Tongue (tissue), 2 donors: ENCODE data around the gene PCSK7. TPM values are rescaled to one million over a fixed set of nuclear protein-coding genes. Genes with fewer than 3 reads are reported as not detected.
"Not testable (repeated sequence)": the region's sequence is repeated elsewhere in the genome, so short reads cannot be mapped to it uniquely, and the experiment has no call there.

Experiments used
- DNase-seq: peaks from one replicate; pipeline ENCODE4 v3.0.0-alpha.2; 2015
- total RNA-seq: library from RNA; depleted of rRNA; stranded (reverse); fragments of >200 nt; gene quantifications from one replicate; pipeline ENCODE4 v1.2.3, GENCODE V29; 2014

The PCSK7 gene
- total RNA-seq, 1 donor from 2014 or later, result 42.2 TPM

DNA sequence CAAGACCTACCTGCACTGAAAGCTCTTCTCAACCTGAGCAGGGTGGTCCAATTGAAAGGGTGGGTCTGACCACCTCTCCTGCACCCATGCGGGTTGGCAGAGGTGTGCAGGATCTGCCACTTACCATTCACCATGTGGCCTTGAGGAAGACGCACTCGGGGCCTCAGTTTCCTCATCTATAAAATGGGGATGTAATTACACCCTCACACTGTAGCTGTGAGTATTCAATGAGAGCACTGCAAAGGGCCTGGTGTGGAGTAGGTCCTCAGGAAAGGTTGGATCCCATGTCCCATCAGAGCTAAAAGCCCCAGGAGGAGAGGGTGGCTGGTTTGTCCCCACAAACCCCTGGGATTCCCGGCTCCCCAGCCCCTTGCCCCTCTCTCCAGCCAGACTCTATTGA, 33.3 kb downstream of the PCSK7 start:
- no peak for DNase-seq

GRCh38 chr11:117197516-117198456, 34.1 kb downstream of the PCSK7 start:
- DNase-seq, result peak; percentile 65

DNA sequence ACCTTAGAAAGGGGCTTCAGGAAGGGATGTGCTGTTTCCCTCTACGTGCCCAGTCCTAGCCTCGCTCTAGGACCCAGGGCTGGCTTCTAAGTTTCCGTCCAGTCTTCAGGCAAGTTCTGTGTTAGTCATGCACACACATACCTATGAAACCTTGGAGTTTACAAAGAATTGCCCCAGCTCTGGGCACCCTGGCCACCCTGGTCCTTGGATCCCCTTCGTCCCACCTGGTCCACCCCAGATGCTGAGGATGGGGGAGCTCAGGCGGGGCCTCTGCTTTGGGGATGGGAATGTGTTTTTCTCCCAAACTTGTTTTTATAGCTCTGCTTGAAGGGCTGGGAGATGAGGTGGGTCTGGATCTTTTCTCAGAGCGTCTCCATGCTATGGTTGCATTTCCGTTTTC, 34.9 kb downstream of the PCSK7 start:
- DNase-seq, result no peak

GRCh38 chr11:117195761-117196160, 36.1 kb downstream of the PCSK7 start:
- DNase-seq, result no peak

DNA sequence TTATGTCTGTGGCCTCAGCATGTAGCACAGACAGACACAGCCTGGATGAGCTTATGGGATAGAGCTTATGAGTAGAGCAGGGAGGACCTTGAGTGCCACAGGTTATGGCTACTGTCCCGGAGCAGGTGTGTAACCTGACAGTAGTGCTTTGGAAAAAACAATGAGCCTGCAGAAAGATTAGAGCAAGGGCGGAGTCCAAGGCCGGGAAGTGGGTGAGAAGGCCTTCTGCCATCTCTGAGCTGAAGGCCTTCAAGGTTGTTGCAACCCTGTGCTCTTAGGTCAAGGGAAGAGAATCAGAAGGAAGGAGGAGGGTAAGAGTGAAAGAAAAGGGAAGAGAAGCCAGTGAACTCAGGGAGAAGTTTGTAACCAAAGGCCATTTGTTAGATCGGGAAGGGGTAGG, 36.6 kb downstream of the PCSK7 start:
- DNase-seq, result no peak

DNA sequence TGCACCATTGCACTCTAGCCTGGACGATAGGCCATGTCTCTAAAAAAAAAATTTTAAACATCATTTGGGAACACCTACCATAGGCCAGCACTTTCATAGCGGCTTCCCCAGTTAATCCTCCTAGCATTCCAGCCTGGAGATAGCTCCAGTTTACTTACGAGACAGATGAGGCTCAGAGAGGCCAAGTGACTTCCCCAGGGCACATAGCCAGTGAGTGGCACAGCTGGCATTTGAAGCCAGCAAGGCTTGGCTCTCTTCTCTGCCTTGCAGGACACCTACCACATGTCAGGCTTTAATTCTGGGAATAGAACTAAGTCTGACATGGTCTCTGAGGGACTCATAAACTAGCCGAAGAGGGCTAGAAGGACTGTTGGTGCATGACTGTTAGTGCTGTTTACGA, 37.6 kb downstream of the PCSK7 start:
- DNase-seq, result no peak

DNA sequence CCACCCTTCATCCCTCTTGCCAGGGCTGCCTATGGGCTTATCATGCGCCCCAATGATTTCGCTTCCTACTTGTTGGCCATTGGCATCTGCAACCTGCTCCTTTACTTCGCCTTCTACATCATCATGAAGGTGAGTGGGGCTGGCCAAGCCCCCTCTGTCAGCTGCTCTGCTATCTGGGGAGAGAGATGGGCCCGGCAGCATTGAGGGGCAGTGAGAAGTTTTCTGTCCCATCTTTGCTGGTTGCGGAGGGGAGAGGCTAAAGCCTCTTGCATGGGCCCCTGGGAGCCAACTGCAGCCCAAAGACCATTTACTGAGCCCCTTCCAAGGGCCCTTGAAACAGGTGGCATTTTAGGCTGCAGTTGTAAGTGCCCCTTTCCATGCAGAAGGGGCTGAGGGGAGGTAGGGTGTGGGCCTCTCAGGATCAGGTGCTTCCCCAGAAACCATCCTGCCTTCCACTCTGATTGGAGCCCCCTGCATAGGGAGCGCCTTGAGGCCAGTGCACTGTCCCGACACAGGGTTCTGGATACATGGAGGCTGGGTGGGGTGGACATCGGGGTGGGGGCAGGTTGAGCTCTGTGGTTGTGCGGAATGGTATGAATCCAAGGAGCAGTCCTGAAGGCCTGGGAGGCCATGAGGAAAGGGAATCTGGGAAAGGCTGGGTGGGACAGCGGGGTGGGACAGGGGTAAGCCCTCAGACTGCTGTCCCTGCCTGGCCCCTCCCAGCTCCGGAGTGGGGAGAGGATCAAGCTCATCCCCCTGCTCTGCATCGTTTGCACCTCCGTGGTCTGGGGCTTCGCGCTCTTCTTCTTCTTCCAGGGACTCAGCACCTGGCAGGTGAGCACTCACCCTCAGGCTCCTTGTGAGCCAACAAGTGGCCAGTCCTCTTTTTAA, 38.5 kb downstream of the PCSK7 start:
- DNase-seq, result no peak

DNA sequence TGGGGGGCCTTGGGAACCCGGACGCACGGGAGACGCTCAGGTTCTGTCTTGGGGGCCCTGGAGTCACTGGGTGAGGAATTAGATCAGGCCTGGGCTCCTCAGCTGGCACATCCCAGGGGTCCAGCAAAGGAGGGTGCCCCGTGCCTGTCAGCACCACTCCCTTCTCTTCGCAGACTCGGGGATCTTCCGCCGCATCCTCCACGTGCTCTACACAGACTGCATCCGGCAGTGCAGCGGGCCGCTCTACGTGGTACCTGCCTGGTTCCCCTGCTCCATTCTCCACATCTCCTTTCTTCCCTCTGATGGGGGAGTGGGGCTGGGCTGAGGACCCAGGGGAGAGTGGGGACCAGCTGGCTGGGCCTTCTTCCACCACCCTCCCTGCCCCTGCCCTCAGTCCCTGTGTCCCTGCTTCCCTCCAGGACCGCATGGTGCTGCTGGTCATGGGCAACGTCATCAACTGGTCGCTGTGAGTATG, 39.4 kb downstream of the PCSK7 start:
- DNase-seq, result no peak

DNA sequence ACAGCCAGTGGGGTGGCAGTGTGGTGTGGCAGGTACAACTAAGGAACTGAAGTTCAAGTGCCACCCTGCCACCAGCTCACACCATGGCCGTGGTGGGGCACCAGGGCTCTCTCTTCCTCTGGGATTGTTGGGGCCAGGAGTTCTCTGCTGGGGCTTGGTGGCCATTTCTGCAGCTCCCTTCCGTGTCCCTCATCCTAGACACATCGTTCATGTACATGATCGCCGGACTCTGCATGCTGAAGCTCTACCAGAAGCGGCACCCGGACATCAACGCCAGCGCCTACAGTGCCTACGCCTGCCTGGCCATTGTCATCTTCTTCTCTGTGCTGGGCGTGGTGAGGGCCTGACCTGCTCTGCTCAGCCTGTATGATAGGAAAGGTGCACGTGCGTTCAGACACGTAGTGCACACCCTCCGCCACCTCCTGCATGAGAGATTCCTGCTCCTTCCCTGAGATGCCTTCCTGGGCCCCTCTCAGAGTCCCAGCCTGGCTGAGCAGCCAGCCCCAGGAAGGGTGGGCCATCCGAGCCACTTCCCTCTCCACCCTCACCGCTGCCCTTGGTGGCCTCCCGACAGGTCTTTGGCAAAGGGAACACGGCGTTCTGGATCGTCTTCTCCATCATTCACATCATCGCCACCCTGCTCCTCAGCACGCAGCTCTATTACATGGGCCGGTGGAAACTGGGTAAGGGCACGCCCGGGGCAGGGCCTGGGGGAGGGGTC, 40.0 kb downstream of the PCSK7 start:
- DNase-seq, result no peak

DNA sequence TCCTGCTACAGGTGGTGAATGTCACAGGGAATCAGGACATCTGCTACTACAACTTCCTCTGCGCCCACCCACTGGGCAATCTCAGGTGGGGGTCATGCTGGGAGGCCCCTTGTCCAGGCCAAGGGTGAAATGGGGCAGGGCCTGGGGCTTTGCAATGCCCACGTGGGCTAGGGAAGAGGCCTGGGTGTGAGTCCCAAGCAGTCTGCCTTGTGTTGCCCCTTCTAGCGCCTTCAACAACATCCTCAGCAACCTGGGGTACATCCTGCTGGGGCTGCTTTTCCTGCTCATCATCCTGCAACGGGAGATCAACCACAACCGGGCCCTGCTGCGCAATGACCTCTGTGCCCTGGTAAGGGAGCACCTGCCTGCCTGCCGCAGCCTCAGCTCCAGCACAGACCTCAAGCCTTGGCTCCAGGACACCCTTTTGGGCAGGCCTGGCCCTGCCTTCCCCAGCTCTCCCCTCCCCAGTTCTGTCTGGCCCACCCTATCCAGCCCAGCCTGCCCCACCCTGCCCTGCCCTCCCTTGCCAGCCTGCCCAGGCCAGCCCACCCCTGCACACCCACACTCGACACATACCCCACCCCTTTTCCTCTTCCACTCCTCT, 41.8 kb downstream of the PCSK7 start:
- DNase-seq, result no peak

DNA sequence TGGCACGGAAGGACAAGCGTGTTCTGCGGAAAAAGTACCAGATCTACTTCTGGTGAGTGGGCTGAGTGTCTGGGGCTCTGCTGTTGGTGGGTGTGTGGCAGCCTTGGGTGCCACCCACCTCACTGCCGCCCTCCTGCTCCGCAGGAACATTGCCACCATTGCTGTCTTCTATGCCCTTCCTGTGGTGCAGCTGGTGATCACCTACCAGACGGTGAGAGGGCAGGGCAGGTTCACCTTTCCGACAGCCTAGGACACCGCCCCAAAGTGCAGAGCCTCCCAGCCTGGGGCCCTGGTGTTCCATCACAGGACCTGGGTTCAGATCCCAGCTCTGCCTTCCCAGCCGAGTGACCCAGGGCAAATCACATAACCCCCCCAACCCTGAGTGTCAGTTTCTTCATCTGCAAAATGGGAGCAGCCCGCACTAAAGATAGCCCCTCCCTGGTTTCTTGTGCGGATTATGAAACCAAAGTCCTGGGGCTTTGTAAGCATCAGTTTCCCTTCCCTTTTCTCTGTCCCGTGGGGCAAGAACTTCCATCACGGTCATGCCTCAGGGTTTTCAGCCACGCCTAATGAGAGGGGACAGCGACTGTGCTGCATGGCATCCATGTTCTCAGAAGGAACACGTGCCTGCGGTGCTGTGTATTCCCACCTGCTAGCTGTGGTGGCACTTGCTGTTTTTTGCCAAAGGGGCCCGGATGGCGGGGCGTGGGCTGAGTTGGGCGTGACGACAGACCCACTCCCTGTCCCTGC, 42.5 kb downstream of the PCSK7 start:
- no peak for DNase-seq

DNA sequence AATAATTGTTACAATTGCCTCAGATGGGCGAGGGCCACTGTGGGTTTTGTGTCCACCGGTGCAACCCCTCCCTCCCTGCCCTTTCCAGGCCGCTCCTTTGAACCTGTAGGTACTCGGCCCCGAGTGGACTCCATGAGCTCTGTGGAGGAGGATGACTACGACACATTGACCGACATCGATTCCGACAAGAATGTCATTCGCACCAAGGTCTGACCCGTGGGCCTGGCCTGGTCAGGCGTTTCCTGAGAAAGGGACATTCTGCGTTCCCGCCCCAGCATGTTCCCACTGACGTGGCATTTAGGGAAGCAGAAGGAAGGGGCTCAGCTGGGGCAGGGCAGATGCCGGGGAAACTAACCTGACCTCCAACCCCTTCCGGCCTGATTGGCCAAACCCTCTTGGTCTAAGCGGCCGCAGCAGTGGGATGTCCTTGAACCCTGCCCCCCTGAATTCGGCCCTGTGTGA, 43.2 kb downstream of the PCSK7 start:
- no peak for DNase-seq

GRCh38 chr11:117187799-117188481, 43.9 kb downstream of the PCSK7 start:
- DNase-seq, result no peak

DNA sequence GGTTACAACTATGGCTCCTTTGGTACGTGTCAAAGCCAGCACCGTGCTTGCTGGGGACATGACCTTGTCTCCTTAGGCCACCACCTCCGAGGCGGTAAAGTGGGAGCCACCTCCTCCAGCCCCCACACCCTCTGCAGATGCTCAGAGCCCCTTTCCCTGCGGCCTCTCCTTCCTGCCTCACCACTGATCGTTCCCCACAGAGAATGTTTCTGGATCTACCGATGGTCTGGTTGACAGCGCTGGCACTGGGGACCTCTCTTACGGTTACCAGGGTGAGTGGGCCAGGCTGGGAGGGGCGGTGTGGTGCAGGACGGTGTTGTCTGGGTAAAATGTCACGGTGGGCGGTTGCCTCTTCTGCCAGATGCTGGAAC, 44.5 kb downstream of the PCSK7 start:
- no peak for DNase-seq

GRCh38 chr11:117187007-117187406, 44.9 kb downstream of the PCSK7 start:
- DNase-seq, result no peak

GRCh38 chr11:117186431-117186761, 45.5 kb downstream of the PCSK7 start:
- no peak for DNase-seq

DNA sequence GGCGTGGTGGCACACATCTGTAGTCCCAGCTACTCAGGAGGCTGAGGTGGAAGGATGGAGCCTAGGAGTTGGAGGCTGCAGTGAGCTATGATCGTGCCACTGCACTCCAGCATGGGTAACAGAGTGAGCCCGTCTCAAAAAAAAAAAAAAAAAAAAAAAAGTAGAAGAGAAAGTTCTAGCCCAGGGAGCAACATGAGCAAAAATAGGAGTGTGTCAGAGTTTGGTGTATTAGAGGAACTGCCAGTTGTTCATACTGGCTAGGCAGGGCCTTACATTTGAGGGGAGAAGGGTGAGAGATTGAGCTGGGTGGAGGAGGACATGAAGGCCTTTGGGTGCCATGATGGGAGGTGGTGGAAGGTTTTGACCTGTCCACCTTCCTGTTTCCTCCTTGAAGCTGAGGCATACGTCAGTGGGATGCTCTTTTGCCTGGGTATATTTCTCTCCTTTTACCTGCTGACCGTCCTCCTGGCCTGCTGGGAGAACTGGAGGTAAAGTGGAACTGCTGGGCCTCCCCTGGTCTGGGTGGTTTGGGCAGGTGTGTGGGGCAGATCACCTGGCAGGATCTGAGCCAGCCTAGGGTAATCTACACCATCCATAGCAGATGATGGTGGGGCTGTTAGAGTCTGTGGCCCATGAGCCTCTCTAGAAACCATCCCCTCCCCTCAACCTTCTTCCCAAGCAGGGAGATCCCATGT, 46.0 kb downstream of the PCSK7 start:
- no peak for DNase-seq

DNA sequence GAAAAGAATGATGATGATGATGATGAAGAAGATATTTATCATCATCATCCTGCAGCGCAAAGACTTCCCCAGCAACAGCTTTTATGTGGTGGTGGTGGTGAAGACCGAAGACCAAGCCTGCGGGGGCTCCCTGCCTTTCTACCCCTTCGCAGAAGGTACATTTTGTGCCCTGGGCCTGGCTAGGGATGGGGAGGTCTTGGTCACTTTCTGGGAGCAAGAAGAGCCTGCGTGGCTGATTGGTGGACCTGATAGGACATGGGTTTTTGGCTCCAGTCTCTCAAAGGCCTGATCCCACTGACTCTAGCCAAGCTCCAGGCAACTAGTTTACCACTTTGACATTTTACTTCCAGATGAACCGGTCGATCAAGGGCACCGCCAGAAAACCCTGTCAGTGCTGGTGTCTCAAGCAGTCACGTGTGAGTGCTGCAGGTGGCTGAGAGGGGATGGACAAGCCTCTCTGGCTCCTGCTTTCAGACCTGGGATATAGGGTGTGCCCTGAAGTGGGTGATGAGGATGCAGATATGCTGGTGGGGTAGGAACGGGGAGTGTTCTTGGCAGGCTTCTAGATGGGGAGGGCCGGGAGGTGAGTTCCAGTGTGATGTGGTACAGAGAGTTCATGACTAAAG, 48.0 kb downstream of the PCSK7 start:
- DNase-seq, result no peak

GRCh38 chr11:117183178-117183577, 48.7 kb downstream of the PCSK7 start:
- not testable (repeated sequence) for DNase-seq

DNA sequence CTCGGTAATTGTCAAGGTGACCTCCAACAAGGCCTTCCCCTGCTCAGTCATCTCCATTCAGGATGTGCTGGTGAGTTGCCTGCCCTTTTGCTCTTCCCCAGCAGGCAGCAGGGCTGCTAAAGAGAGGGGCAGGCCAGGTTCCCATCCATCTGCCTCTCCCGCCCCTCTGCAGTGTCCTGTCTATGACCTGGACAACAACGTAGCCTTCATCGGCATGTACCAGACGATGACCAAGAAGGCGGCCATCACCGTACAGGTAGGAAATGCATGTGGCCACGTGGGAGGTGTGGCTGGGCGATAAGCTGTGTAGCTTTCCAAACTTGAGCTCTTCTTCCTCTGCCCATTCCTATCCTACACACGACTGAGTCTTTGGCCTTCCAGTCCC, 49.3 kb downstream of the PCSK7 start:
- no peak for DNase-seq
